ENCODE measurements around the gene FURIN.

GRCh38 chr15:90885432-90886290, 17.3 kb downstream of the FURIN start:
- peak; percentile 94 to 97 for TF ChIP-seq CTCF (IDR thresholded peaks at IDR 0.05)
- TF ChIP-seq POLR2AphosphoS5 (IDR thresholded peaks at IDR 0.05), result no peak
- TF ChIP-seq POLR2A (IDR thresholded peaks at IDR 0.05), result no peak
- TF ChIP-seq EP300 (IDR thresholded peaks at IDR 0.05), result no peak
